ENCODE data around the gene SSC5D. TPM values are rescaled to one million over a fixed set of nuclear protein-coding genes. Genes with fewer than 3 reads are reported as not detected.

Gene SSC5D
- total RNA-seq, 1 donor from 2014 or later: 3.7 TPM

DNA sequence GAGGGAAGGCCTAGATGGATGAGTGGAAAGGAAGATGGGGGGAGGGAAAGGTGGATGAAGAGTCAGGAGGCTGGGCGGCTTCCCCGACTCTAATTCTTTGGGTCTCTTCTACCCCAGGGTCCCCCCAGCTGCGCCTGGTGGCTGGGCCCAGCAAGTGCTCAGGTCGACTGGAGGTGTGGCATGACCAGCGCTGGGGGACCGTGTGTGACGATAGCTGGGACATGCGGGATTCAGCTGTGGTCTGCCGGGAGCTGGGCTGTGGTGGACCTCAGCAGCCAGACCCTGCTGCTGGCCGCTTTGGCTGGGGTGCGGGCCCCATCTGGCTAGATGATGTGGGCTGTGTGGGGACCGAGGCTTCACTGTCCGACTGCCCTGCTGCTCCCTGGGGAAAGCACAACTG, 9.5 kb downstream of the SSC5D start:
- TF ChIP-seq, protein P1, sequence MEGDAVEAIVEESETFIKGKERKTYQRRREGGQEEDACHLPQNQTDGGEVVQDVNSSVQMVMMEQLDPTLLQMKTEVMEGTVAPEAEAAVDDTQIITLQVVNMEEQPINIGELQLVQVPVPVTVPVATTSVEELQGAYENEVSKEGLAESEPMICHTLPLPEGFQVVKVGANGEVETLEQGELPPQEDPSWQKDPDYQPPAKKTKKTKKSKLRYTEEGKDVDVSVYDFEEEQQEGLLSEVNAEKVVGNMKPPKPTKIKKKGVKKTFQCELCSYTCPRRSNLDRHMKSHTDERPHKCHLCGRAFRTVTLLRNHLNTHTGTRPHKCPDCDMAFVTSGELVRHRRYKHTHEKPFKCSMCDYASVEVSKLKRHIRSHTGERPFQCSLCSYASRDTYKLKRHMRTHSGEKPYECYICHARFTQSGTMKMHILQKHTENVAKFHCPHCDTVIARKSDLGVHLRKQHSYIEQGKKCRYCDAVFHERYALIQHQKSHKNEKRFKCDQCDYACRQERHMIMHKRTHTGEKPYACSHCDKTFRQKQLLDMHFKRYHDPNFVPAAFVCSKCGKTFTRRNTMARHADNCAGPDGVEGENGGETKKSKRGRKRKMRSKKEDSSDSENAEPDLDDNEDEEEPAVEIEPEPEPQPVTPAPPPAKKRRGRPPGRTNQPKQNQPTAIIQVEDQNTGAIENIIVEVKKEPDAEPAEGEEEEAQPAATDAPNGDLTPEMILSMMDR (IDR thresholded peaks at IDR 0.05; ENCODE audit: borderline replicate concordance): no peak
- Histone ChIP-seq H3K4me3 (no peak overlapping the region), H3K9me3 (replicated peaks) (no peaks in the 10 kb centered on the region), H3K27ac (replicated peaks) (no peak overlapping the region), H3K4me1 (peaks cover 24% of the 10 kb centered on the region), H3K27me3 (ENCODE audit: low read depth) (peaks cover 21% of the 10 kb centered on the region), H3K36me3 (peaks cover 23% of the 10 kb centered on the region)
- DNase-seq: no peak
- intact Hi-C loops (cut with micrococcal nuclease): no loop called here

DNA sequence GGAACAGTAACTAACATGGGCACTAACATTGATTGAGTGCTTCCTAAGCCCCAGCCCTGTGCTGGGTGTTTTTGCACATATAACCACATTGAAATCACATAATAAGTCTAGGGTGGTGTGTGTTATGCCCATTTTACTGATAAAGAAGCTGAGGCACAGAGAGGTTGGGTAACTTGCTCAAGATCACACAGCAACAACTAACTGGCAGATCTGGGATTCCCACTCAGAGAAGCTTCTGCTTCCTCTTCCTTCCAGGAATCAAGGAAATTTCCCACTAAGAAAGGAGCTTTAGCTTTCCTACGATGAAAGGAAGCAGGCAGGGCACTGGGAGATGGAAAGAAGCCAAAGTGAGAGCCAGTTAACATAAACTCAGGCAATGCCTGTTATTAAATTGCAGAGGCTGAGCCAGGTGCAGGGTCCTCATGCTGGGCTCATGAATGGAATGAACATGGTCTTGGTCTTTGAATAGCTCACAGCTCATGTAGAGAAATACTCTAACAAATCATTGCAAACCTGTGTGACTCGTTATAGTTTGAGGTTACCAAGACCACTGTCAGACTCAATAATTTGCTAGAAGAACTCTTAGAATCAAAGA, 10.1 kb downstream of the SSC5D start:
- intact Hi-C loops (cut with micrococcal nuclease): no loop called here
- Histone ChIP-seq H3K27me3 (ENCODE audit: low read depth) (peaks cover 16% of the 10 kb centered on the region), H3K4me3 (no peak overlapping the region), H3K27ac (replicated peaks) (no peak overlapping the region), H3K36me3 (peaks cover 23% of the 10 kb centered on the region), H3K4me1 (peaks cover 21% of the 10 kb centered on the region), H3K9me3 (replicated peaks) (no peaks in the 10 kb centered on the region)
- TF ChIP-seq, protein P1 (IDR thresholded peaks at IDR 0.05; ENCODE audit: borderline replicate concordance): no peak
- no peak for DNase-seq

DNA sequence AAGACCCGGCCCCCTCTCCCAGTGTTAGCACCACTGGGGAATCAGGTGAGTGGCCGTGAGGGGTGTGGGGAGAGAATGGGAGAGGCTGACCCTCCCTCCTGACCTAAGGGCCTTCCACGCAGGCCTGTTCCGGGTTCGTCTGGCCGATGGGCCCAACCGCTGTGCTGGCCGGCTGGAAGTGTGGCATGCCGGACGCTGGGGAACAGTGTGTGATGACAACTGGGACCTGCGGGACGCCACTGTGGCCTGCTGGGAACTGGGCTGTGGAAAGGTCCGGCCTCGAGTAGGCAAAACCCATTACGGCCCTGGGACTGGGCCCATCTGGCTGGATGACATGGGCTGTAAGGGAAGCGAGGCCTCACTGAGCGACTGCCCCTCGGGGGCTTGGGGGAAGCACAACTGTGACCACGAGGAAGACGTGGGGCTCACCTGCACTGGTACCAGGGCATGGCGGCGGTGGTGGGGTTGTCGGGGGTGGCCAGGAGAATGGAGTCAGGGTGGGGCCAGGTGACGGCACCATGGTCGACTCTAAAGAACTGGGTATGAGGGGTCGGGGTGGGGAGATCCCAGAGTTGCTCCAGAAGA, 12.2 kb downstream of the SSC5D start:
- Histone ChIP-seq H3K4me1 (peaks cover 16% of the 10 kb centered on the region), H3K9me3 (replicated peaks) (no peaks in the 10 kb centered on the region), H3K36me3 (peaks cover 23% of the 10 kb centered on the region), H3K4me3 (no peak overlapping the region), H3K27ac (replicated peaks) (no peak overlapping the region), H3K27me3 (ENCODE audit: low read depth) (no peaks in the 10 kb centered on the region)
- no peak for DNase-seq
- intact Hi-C loops (cut with micrococcal nuclease): no loop called here
- TF ChIP-seq, protein P1 (IDR thresholded peaks at IDR 0.05; ENCODE audit: borderline replicate concordance): no peak

DNA sequence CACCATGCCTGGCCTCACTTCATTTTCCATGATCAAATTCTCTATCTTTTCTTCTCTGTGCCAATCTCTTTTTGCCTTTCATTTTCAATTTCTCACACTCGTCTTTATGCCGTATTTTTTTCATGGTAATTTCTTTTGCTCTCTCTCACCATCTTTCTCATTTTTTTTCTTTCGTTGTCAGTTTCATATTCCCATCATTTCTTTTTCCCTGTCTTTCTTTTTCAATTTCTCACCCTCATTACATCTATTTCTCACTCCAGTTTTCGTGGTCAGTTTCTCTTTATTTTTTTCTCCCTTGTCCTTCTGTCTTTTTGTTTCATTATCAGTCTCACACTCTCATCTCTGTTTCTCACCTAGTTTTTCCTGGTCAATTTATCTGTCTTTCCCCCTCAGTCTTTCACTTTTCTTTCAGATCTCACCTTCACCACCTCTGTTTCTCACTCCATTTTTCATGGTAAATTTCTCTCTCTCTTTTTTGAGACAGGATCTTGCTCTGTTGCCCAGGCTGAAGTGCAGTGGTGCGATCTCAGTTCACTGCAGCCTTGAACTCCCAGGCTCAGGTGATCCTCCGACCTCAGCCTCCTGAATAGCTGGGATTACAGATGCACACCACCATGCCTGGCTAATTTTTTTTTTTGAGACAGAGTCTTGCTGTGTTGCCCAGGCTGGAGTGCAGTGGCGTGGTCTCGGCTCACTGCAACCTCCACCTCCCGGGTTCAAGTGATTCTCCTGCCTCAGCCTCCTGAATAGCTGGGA, 14.1 kb downstream of the SSC5D start:
- Histone ChIP-seq H3K27ac (replicated peaks) (no peak overlapping the region), H3K9me3 (replicated peaks) (no peaks in the 10 kb centered on the region), H3K36me3 (peaks cover 17% of the 10 kb centered on the region), H3K27me3 (ENCODE audit: low read depth) (no peaks in the 10 kb centered on the region), H3K4me1 (peaks cover 14% of the 10 kb centered on the region), H3K4me3 (no peak overlapping the region)
- intact Hi-C loops (cut with micrococcal nuclease): no loop called here
- TF ChIP-seq, protein P1 (IDR thresholded peaks at IDR 0.05; ENCODE audit: borderline replicate concordance): no peak
- DNase-seq: no peak

DNA sequence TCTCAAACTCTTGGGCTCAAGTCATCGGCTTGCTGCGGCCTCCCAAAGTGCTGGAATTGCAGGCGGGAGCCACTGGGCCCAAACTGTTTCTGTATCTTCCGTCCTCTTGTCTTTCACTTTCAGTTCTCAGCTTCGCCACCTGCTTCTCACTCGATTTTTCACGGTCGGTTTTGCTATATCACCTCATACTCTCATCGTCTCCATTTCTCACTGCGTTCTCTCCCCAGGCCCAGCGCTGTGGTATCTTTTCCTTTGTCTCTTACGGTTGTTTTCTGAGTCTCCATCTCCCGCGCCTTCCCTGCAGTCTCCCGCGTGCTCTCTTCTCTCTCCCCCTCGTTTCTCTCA, 14.9 kb downstream of the SSC5D start:
- H3K27me3 ChIP-seq (ENCODE audit: low read depth): no peaks in the 10 kb centered on the region
- H3K27ac ChIP-seq (replicated peaks): no peak overlapping the region
- TF ChIP-seq, protein P1 (IDR thresholded peaks at IDR 0.05; ENCODE audit: borderline replicate concordance): no peak
- H3K4me3 ChIP-seq: peak overlapping the region; percentile 69
- no peaks in the 10 kb centered on the region for H3K9me3 ChIP-seq (replicated peaks)
- H3K36me3 ChIP-seq: peaks cover 17% of the 10 kb centered on the region
- intact Hi-C loops (cut with micrococcal nuclease): no loop called here
- peaks cover 14% of the 10 kb centered on the region for H3K4me1 ChIP-seq
- no peak for DNase-seq
